Measurements from ENCODE around the gene IGSF3. TPM values are rescaled to one million over a fixed set of nuclear protein-coding genes. Genes with fewer than 3 reads are reported as not detected.

Gene IGSF3
- total and polyA plus RNA-seq, 10 of the 15 experiments (the other 5 are each of a cell fraction or from before 2014, with no cell fraction given) = 1.4 to 18.0 (median 9.6) TPM

- TF ChIP-seq CHD4 (IDR thresholded peaks at IDR 0.05) (no peak), PKNOX1 (IDR thresholded peaks at IDR 0.05) (no peak), RB1 (IDR thresholded peaks at IDR 0.05; ENCODE audit: borderline replicate concordance) (no peak; the same call in 1 of the 2 replicates), NKRF (conservative IDR thresholded peaks at IDR 0.05) (no peak), POLR2AphosphoS5 (IDR thresholded peaks at IDR 0.05; ENCODE audit: low read length) (peak; percentile 37; the same call in 1 of the 2 replicates), ZNF687 (IDR thresholded peaks at IDR 0.05) (peak; percentile 78), TCF7 (IDR thresholded peaks at IDR 0.05; ENCODE audit: borderline replicate concordance) (no peak), HDGF (IDR thresholded peaks at IDR 0.05) (no peak), IKZF2 (IDR thresholded peaks at IDR 0.05) (0 out of 4 replicates have a peak, but pooled peaks of 1 of the 2 experiments have one; percentile 9), MAX (IDR thresholded peaks at IDR 0.05; ENCODE audit: low read depth, low read length) (no peak), CBX5 (IDR thresholded peaks at IDR 0.05; ENCODE audit: low read depth) (no peak), ZNF217 (IDR thresholded peaks at IDR 0.05) (peak; percentile 69; the same call in 1 of the 2 replicates)
These were observed 112.6 kb downstream of the IGSF3 start (continued) for GRCh38 chr1:116554924-116555323.
